GM10266 (cell line): ENCODE results near the gene AKIRIN2.
"Not testable (repeated sequence)": the region's sequence is repeated elsewhere in the genome, so short reads cannot be mapped to it uniquely, and the experiment has no call there.

Source experiments
- DNase-seq: peaks from one replicate; pipeline ENCODE4 v3.0.0; 2012; ENCODE audit errors: extremely low spot score
- TF ChIP-seq, protein P1 (sequence below): IDR thresholded peaks from 2 replicates; pipeline ENCODE4 v1.5.1; 2012; ENCODE audit warnings: mild to moderate bottlenecking, low read depth; ENCODE audit not compliant: control insufficient read depth, insufficient read depth; ENCODE audit errors: missing control alignments

The AKIRIN2 gene

DNA sequence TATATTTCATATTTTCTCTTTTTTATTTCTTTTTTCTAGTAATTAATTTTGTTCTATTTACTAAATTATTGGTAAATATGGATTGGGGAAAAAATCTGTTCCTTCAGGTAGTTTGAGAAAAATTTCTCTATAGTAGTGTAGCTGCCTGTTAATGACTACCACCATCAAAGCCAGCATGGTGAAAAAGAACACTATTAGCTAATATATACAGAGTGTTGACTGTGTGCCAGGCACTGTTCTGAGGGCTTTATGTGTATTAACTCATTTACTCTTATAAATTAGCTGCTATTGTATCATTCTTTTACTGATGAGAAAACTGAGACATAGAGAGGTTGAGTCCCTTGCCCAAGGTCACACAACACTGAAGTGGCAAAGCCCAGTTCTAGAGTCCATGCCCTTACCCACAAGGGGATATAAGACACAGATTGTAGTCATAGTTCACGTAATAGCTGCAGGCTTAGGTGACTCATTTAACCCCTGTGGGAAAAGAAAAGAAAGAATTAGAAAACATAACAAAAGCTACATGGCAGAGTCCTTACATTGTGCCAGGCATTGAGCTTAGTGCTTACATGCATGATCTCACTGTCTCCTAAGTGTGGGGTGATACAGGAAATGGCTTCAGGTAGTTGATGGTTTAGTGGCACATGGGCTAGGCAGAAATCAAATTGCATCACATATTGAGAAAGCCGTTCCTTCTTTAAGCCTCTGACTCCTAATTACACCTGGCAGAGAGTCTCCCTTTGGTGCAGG is 12.2 kb upstream of the AKIRIN2 start:
- no peak for DNase-seq
- TF ChIP-seq, protein P1, sequence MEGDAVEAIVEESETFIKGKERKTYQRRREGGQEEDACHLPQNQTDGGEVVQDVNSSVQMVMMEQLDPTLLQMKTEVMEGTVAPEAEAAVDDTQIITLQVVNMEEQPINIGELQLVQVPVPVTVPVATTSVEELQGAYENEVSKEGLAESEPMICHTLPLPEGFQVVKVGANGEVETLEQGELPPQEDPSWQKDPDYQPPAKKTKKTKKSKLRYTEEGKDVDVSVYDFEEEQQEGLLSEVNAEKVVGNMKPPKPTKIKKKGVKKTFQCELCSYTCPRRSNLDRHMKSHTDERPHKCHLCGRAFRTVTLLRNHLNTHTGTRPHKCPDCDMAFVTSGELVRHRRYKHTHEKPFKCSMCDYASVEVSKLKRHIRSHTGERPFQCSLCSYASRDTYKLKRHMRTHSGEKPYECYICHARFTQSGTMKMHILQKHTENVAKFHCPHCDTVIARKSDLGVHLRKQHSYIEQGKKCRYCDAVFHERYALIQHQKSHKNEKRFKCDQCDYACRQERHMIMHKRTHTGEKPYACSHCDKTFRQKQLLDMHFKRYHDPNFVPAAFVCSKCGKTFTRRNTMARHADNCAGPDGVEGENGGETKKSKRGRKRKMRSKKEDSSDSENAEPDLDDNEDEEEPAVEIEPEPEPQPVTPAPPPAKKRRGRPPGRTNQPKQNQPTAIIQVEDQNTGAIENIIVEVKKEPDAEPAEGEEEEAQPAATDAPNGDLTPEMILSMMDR: no peak

DNA sequence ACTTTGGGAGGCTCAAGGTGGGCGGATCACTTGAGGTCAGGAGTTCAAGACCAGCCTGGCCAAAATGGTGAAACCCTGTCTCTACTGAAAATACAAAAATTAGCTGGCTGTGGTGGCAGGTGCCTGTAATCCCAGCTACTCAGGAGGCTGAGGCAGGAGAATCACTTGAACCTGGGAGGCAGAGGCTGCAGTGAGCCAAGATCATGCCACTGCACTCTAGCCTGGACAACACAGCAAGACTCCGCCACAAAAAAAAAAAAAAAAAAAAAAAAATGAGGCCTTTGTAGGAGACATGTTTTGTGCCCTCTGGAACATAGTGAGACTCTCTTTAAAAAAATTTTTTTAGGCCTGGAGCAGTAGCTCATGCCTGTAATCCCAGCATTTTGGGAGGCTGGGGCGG is 10.7 kb upstream of the AKIRIN2 start:
- not testable (repeated sequence) for DNase-seq

DNA sequence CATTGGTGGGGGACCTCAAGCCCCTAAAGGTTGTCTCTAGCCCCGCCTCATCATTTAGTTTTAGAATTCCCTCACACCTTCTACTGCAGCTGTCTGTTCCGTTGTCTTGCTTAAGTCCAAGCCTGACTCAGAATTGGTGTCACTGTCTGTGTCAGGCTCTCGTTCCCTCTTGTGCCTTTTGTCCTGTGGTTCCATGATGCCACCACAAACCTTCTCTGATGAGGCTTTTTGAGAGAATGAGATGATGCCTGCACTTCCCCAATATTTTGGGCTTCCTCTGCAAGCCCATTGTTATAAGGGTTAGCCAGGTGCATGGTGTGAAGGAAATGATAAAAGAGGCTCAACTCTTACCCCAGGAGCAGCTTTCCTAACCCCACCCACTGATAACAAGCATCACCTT is 8.1 kb upstream of the AKIRIN2 start:
- TF ChIP-seq, protein P1: no peak
- DNase-seq: no peak

DNA sequence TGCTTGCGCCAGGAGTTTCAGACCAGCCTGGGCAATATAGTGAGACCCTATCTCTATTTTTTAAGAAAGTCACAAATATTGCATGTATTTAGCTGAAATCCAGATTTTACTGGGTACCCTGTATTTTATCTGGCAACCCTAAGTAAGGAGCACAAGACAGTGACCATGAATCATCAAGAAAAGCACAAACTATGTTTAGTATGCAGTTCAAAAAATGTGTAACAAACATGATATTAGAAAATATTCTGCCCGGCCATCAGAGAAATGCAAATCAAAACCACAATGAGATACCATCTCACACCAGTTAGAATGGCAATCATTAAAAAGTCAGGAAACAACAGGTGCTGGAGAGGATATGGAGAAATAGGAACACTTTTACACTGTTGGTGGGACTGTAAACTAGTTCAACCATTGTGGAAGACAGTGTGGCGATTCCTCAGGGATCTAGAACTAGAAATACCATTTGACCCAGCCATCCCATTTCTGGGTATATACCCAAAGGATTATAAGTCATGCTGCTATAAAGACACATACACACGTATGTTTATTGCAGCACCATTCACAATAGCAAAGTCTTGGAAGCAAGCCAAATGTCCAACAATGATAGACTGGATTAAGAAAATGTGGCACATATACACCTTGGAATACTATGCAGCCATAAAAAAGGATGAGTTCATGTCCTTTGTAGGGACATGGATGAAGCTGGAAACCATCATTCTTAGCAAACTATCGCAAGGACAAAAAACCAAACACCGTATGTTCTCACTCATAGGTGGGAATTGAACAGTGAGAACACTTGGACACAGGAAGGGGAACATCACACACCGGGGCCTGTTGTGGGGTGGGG is 6.8 kb upstream of the AKIRIN2 start:
- not testable (repeated sequence) for DNase-seq

DNA sequence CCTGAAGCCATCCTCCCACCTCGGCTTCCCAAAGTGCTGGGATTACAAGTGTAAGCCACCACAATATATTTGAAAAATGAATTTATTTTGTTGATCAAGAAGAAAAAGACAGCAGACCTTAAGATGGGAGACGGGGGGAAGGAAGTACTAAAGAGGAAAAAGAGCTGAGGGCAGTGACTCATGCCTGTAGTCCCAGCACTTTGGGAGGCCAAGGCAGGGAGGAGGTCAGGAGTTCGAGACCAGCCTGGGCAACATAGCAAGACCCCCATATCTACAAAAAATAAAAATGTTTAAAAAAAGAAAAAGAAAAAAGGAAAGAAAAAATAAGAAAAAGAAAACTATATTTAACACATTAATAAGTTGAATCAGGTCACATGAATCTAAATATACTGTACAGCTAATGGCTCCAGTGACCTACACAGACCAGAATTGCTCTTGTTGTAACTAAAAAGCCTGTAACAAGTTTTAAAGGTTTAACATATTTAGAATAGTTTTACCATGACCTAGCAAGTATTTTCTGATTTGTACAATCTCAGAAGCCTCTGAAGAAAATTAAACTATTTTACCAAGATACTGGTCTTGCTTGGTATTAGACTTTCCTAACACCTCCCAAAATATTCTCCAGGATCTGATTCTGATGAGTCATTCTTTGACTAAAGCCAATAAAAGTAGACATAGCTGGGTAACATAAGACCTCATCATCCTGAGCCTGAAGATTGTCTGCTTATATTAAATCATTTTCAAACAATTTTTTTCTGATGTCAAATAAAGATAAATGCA is 4.3 kb upstream of the AKIRIN2 start:
- TF ChIP-seq, protein P1: no peak
- DNase-seq: no peak

DNA sequence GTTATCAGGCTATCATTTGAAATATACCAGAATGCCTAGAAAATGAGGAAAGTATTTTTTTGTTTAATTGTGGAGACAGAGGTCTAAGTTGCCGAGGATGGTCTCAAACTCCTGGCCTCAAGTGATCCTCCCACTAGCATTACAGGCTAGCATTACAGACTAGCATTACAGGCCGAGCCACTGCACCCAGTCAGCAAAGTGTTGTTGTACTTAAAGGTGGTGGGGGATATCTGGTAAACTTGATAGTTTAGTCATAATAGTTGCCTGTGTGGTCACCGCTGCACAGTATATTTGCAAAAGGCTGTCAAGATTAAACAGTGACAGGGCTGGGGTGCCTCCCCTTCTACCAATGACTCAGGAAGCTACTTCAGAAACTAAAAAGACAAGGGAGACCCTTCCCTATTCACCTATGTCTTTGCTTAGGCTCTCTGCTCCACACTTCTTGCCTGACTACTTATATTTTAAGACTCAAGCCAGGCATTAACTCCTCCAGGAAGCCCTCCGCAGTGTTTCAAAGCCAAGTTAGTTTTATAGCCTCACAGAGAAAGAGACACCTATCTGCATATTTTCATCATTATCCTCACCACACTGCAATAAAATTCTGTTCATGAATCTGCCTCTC is 3.1 kb upstream of the AKIRIN2 start:
- DNase-seq: peak; percentile 63
- TF ChIP-seq, protein P1: no peak

DNA sequence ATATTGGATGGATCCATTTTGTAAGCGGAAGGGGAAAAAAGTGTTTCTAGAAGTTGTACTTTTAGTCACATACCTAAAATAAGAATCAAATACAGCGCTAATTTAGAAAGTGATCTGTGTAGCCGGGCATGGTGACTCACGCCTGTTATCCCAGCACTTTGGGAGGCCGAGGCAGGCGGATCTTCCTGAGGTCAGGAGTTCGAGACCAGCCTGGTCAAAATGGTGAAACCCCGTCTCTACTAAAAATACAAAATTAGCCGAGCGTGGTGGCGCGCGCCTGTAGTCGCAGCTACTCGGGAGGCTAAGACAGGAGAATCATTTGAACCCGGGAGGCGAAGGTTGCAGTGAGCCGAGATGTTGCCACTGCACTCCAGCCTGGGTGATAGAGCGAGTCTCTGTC is 1.0 kb upstream of the AKIRIN2 start:
- not testable (repeated sequence) for DNase-seq

DNA sequence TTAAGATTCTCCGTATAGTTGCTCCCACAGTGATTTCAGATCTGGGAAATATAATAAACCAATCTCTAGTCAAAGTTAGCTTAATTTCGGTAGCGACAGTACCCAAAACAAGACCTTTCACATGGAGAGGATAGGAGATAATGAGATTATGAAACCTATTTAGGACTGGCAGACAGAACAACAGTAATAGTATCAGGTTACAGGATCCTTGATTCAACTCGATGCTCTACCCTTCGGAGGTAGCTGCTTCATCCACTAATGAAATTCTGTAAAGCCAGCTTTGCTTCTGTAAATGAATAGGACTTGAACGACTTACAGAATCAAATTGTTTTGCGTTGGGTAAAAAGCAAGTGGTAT is 534 bp upstream of the AKIRIN2 start:
- TF ChIP-seq, protein P1: no peak
- peak; percentile 46 for DNase-seq
